ENCODE data around the gene SF3B1.

SF3B1 gene

GRCh38 chr2:197431858-197432257 lies 3.0 kb downstream of the SF3B1 start:
- no peak for TF ChIP-seq CTCF (IDR thresholded peaks at IDR 0.05; ENCODE audit: extremely low read depth, missing control alignments)
- no peak for DNase-seq (ENCODE audit: low spot score)

- DNase-seq (ENCODE audit: low spot score) = no peak
- TF ChIP-seq CTCF (IDR thresholded peaks at IDR 0.05; ENCODE audit: extremely low read depth, missing control alignments) = no peak
Measured at GRCh38 chr2:197427986-197428385, 6.8 kb downstream of the SF3B1 start.

- no peak for DNase-seq (ENCODE audit: low spot score)
- TF ChIP-seq CTCF (IDR thresholded peaks at IDR 0.05; ENCODE audit: extremely low read depth, missing control alignments) = no peak
Measured at GRCh38 chr2:197426723-197427603, 7.9 kb downstream of the SF3B1 start.

GRCh38 chr2:197425550-197425949 lies 9.3 kb downstream of the SF3B1 start:
- no peak for TF ChIP-seq CTCF (IDR thresholded peaks at IDR 0.05; ENCODE audit: extremely low read depth, missing control alignments)
- DNase-seq (ENCODE audit: low spot score) = no peak

GRCh38 chr2:197423307-197423706 lies 11.5 kb downstream of the SF3B1 start:
- no peak for TF ChIP-seq CTCF (IDR thresholded peaks at IDR 0.05; ENCODE audit: extremely low read depth, missing control alignments)
- DNase-seq (ENCODE audit: low spot score) = no peak

- DNase-seq (ENCODE audit: low spot score) = no peak
- no peak for TF ChIP-seq CTCF (IDR thresholded peaks at IDR 0.05; ENCODE audit: extremely low read depth, missing control alignments)
Measured at GRCh38 chr2:197419438-197419837, 15.4 kb downstream of the SF3B1 start.

- no peak for DNase-seq (ENCODE audit: low spot score)
Measured at GRCh38 chr2:197416268-197416667, 18.6 kb downstream of the SF3B1 start.

More at GRCh38 chr2:197416268-197416667, 18.6 kb downstream of the SF3B1 start:
- no peak for TF ChIP-seq CTCF (IDR thresholded peaks at IDR 0.05; ENCODE audit: extremely low read depth, missing control alignments)

Measured in GM20000 (cell line).